ENCODE data around the gene ATP10A.
"Not testable (repeated sequence)": the region's sequence is repeated elsewhere in the genome, so short reads cannot be mapped to it uniquely, and the experiment has no call there.

ATP10A gene

GRCh38 chr15:25858952-25859760 is 4.0 kb downstream of the ATP10A start:
- DNase-seq: no peak

- not testable (repeated sequence) for DNase-seq
Measured at GRCh38 chr15:25856059-25856458, 7.1 kb downstream of the ATP10A start.

GRCh38 chr15:25852661-25853524 is 10.2 kb downstream of the ATP10A start:
- DNase-seq: no peak

DNA sequence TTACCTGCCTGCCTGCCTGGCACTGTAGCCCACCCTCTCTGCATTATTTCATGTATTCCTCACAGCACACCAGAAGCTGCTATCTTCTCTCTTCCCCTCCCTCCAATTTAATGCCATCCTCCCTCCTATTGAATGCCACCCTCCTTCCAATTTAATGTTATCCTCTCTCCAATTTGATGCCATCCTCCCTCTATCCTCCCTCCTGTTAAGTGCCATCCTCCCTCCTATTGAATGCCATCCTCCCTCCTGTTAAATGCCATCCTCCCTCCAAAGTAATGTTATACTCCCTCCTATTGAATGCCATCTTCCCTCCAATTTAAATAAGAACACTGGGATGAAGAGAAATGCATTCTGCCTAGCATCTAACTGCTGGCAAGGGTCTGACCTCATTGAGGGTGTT is 11.1 kb downstream of the ATP10A start:
- no peak for DNase-seq

DNA sequence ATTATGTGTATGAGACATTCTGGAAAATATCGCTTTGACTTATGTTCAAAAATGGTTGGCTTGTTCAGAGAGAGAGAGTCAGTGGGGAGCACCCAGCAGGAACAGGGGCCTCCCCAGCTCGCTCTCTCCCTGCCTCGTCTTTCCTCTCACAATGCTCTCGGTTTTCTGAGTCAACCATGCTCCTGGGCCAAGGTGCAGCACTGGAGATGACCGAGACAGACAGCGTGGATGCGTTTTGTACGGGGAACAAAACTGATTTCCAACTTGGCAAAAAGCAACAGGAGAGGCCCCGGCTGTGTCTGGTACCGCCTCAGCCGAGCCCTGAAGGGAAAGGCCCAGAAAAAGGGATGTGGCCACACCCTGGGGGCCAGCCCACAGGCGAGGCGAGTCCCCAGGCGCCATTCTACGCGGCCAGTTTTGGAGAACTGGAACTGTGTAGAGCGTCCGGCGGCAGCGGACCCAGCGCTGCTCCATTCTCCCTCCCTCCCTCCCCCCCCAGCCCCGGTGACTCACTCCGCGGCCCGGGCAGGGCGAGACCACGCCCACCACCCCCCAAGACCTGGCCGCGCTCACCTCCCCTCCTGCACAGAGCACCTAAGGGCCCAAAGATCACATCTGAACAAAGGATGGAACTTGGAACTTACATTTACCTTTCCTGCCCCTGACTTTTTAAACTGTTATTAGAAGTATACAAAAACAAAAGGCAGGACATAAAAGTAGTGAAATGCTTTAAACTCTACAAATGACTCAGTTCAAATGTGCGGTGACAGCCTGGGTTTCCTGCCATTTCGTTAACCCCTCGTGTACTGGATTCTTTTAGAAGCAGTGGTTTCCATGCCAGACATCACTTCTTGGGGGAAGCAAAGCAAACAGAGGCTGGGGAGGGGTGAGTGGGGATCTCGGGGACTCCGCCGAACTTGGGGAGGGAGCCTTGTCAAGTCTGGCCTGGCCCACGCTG is 12.7 kb downstream of the ATP10A start:
- DNase-seq: peak; percentile 51 to 82 (median 63)

GRCh38 chr15:25849157-25849921 is 13.8 kb downstream of the ATP10A start:
- no peak for DNase-seq

DNA sequence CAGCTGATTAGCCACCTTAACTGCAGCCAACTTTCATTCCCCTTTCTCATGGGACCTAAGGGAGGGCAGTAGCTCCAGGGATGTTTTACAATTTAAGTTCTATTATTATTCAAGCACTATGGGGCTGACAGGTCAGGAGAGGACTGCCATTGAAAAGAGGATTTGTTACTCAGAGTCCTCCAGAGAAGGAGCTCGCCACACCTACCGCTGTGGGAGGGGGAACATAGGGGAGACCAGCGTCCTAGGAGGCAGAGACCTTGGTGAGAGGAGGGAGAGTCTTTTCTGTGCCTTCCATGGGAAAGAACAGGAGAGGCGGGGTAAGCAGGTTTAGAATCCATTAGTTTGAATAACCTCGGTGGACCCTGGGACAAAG is 14.4 kb downstream of the ATP10A start:
- no peak for DNase-seq

GRCh38 chr15:25848325-25848724 is 14.8 kb downstream of the ATP10A start:
- DNase-seq: no peak

DNA sequence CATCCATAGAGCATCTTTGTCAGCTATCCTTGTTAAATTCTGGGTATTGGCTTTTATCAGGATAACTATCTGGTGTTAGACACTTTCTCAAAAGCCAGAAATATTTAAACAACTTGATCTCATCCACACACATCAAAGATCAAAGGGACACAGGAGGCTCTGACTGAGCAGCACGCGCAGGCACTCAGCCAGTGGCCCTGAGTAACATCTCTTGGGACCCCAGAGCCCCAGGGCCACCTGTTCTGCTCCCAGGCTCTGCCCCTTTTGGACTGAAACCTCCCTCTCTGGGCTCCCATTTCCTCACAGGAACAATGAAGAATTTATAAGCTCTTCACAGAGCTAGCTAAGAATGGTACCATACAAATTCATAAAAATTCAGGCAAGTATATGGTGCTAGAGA is 16.1 kb downstream of the ATP10A start:
- DNase-seq: no peak

GRCh38 chr15:25846377-25846776 is 16.8 kb downstream of the ATP10A start:
- DNase-seq: peak in 3 of 5 donors; percentile 40 to 61 (median 48)

- no peak for DNase-seq
Measured at GRCh38 chr15:25844981-25845680, 18.0 kb downstream of the ATP10A start.

- no peak for DNase-seq
Measured at GRCh38 chr15:25844542-25844941, 18.6 kb downstream of the ATP10A start.

DNA sequence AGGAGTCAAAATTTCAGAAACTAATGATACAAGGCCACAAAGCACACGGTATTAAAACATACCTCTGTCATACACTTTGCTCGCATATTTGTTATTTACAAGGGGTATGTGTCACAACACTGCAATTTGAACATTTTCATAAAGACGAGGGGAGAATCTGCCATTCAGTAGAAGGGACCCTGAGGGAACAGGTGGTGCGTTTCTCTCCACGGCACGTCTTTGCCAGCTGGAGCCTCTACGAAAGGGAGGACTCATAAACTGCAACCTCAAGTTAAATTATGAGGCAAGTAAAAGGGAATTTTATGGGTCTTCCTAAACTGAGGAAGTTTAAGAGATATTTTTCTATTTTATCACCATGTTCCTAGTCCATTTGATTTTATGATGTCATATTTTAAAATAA is 19.1 kb downstream of the ATP10A start:
- DNase-seq: no peak

DNA sequence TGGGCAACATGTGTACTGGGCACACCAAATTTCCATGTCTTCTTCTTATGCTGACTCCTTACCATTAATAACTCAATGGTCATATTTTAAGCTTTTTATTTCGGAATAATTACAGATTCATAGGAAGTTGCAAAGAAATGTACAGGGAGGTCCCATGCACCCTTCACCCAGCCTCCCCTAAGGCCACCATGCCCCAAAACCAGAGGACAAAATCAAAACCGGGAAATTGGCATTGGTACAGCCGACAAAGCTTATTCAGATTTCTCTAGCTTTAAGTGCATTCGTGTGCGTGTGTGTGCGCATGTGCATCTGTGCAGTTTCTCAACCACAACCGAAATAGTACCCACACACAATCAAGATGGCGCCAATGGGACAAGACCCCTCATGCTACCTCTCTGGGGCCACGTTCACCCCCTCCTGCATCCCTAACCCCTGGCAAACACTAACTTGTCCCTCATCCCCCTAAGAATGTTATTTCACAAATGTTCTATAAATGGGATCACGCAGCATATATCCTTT is 23.4 kb downstream of the ATP10A start:
- DNase-seq: no peak

GRCh38 chr15:25838871-25839195 is 24.3 kb downstream of the ATP10A start:
- no peak for DNase-seq

GRCh38 chr15:25838191-25838870 is 24.8 kb downstream of the ATP10A start:
- DNase-seq: no peak

DNA sequence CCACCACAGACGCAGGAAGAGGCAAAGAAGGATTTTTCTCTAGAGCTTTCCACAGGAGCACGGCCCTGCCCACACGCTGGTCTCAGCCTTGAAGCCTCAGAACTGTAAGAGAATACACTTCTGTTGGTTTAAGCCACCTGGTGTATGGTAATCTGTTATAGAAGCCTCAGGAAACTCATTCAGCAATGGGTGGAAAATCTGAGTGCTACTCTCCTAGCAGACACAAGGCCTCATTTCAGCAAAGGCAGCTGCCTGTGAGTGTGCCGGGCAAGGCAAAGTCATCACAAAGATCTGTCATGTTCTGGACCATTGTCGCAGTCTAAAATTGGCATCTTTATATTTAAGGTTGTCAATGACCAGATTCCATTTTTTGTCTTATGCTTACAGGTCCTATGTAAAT is 31.0 kb downstream of the ATP10A start:
- DNase-seq: no peak

- DNase-seq: no peak
Measured at GRCh38 chr15:25830844-25831451, 32.2 kb downstream of the ATP10A start.

GRCh38 chr15:25829073-25829472 is 34.1 kb downstream of the ATP10A start:
- DNase-seq: no peak

DNA sequence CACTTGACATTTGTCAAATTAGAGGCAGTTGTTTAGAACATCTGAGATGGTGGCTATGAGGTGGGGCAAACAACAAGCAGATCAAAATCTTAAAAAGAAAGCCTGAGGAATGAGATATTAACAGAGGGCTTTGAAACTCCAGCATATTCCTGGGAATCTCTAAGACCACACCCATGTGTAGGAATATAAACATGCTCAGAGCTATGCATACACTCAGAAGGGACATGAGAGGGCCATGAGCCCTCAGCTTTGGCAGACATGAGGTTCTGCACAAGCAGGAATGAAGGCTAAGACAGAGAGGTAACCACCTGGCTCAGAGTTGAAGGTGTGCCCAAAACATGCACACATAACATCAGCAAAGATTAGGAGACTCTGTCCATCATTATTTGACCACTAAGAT is 37.9 kb downstream of the ATP10A start:
- DNase-seq: no peak
